ENCODE results near the gene PPP1R9B.

PPP1R9B gene

DNA sequence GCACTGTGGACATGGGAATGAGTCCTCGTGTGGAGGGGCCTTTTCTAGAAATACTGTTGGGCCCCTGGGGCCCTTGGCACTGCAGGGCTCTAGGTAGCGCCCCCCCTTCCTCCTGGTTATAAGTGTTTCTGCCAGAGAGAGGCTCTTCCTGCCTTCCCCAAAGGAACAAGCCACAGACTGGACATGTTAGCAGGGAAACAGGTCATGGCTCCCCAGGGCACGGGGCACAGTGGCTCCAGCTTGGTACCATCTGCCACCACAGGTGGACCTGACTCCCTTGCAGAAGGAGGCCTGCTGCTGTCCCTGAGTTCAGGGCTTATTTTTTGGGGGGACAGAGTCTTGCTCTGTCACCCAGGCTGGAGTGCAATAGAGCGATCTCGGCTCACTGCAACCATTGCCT lies 46.5 kb downstream of the PPP1R9B start:
- no peaks in the 10 kb centered on the region for H3K9me3 ChIP-seq (ENCODE audit: severe bottlenecking)
- H3K4me3 ChIP-seq (ENCODE audit: low read depth, low read length): no peak overlapping the region
- no peak overlapping the region for H3K27ac ChIP-seq
- H3K27me3 ChIP-seq (ENCODE audit: insufficient read depth, low read depth, severe bottlenecking): no peaks in the 10 kb centered on the region
- no peak for DNase-seq
- TF ChIP-seq, protein P1, sequence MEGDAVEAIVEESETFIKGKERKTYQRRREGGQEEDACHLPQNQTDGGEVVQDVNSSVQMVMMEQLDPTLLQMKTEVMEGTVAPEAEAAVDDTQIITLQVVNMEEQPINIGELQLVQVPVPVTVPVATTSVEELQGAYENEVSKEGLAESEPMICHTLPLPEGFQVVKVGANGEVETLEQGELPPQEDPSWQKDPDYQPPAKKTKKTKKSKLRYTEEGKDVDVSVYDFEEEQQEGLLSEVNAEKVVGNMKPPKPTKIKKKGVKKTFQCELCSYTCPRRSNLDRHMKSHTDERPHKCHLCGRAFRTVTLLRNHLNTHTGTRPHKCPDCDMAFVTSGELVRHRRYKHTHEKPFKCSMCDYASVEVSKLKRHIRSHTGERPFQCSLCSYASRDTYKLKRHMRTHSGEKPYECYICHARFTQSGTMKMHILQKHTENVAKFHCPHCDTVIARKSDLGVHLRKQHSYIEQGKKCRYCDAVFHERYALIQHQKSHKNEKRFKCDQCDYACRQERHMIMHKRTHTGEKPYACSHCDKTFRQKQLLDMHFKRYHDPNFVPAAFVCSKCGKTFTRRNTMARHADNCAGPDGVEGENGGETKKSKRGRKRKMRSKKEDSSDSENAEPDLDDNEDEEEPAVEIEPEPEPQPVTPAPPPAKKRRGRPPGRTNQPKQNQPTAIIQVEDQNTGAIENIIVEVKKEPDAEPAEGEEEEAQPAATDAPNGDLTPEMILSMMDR (IDR thresholded peaks at IDR 0.05; ENCODE audit: low read depth, low read length): no peak
- peaks cover 9% of the 10 kb centered on the region for H3K36me3 ChIP-seq

DNA sequence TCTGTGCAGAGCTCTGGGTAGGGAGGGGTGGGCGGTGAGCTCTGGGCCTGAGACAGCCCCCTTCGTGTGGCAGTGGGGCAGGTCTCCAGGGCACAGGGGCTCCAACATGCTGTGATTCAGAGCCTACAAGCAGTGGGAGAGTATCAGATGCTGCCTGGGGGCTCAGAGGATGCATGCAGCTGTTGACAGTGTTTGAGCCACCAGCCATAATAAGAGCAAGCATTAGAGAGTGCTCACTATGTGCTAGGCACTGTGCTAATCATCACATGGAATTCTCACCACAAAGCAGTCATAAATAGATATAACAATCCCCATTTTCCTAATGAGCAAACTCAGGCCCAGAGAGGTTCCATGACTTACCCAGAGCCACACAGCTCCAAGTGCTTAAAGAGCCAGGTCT lies 47.2 kb downstream of the PPP1R9B start:
- TF ChIP-seq, protein P1 (IDR thresholded peaks at IDR 0.05; ENCODE audit: low read depth, low read length): no peak
- Histone ChIP-seq H3K36me3 (peaks cover 10% of the 10 kb centered on the region), H3K27me3 (ENCODE audit: insufficient read depth, low read depth, severe bottlenecking) (no peaks in the 10 kb centered on the region), H3K27ac (no peak overlapping the region), H3K4me3 (ENCODE audit: low read depth, low read length) (no peak overlapping the region), H3K9me3 (ENCODE audit: severe bottlenecking) (no peaks in the 10 kb centered on the region)
- no peak for DNase-seq

DNA sequence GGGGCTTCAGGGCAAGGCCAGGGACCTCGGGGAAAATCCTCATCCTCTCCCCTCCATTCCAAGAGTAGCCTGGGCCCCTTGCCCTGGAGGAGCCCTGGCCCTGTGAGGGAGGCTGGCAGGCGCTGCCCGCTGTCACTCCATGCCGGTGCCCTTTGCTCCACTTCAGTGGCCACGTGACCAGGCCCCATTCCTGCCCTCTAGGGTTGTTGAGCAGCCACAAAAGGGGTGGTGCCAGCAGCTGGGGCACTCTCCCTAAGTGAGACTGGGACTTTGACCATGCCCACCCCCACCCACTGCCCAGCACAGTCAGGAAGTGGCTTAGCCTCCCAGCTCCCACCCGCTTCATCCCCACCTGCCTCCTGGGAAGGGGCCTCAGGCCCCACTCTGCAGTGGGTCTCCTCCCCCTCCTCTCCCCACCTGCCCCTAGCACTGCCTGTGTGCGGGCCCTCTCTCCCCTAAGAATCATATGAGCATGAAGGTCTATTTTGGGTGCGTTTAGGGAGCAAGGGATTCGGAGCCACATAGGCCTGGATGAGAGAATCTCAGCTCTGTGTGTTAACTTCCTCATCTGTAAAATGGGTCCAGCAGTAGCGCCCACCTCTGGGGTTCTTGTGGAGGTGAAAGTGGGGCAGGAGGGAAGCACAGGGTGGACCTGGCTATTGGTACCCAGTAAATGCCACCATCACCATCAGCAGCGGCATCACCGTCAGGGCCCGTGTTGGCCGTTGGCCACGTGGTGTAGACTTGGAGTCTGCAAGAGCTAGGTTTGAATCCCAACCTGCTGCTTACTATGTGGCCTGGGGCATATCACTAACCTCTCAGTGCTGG lies 48.1 kb downstream of the PPP1R9B start:
- H3K36me3 ChIP-seq: peaks cover 18% of the 10 kb centered on the region
- TF ChIP-seq, protein P1 (IDR thresholded peaks at IDR 0.05; ENCODE audit: low read depth, low read length): no peak
- H3K27ac ChIP-seq: no peak overlapping the region
- H3K9me3 ChIP-seq (ENCODE audit: severe bottlenecking): no peaks in the 10 kb centered on the region
- H3K4me3 ChIP-seq (ENCODE audit: low read depth, low read length): no peak overlapping the region
- no peaks in the 10 kb centered on the region for H3K27me3 ChIP-seq (ENCODE audit: insufficient read depth, low read depth, severe bottlenecking)
- DNase-seq: no peak

DNA sequence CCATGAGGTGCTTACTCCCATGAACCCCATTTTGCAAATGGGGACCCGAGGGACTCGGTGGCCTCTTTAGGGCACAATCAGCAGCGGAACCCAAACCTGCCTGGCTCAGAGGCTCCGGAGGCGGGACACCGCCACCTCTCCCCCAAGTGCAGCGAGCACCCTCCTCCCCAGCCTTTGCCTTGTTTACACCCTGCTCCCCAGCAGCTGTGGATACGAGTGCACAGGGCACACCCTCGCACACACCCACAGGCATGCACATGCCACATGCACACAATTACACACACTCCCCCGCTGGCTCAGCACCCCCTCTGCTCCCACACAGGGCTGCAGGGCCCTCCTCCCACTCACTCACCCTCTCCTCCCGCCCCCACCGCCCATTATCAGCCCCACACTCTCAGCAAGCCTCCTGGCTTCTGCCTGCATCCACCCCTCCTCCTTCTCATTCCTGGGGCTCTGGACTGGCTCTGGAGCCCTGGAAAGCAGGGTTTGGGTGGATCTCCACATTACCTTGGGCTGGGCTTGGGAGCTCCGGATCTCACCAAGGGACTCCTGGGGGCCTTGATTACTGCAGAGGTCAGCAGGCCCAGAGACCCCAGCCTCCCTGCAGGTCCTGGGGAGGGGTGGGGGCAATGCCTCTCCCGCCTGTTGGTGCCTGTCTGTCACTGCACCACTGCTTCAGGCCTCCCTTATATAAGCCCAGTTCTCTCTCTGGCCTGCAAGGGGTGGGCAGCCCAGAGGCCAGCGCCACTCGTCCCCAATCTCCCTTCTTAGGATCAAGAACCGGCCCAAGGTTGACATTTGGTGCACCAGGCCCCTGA lies 48.9 kb downstream of the PPP1R9B start:
- H3K36me3 ChIP-seq: peaks cover 18% of the 10 kb centered on the region
- no peak for DNase-seq
- H3K27me3 ChIP-seq (ENCODE audit: insufficient read depth, low read depth, severe bottlenecking): no peaks in the 10 kb centered on the region
- TF ChIP-seq, protein P1 (IDR thresholded peaks at IDR 0.05; ENCODE audit: low read depth, low read length): no peak
- H3K9me3 ChIP-seq (ENCODE audit: severe bottlenecking): no peaks in the 10 kb centered on the region
- H3K27ac ChIP-seq: no peak overlapping the region
- H3K4me3 ChIP-seq (ENCODE audit: low read depth, low read length): no peak overlapping the region

DNA sequence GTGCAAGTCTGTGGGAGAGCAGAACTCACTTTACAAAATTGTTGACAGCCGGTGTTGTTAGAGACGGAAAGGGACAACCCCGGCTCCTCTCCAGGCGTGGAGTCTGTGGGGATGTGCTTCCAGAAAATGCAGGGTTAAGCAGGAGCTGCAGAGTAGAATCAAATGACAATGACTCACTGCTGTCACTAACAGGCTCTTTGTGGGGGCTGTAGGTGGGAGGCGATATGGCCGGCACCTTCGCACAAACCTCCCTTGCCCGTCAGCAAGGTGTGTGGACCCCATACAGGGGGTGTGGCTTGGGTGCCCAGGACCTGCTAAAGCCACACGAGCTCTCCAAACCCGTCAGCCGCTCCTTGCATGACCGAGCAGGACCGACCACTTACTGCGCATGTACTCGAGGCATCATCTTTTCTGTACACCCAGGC lies 49.5 kb downstream of the PPP1R9B start:
- Histone ChIP-seq H3K36me3 (peaks cover 18% of the 10 kb centered on the region), H3K4me3 (ENCODE audit: low read depth, low read length) (no peak overlapping the region), H3K9me3 (ENCODE audit: severe bottlenecking) (no peaks in the 10 kb centered on the region), H3K27ac (no peak overlapping the region), H3K27me3 (ENCODE audit: insufficient read depth, low read depth, severe bottlenecking) (no peaks in the 10 kb centered on the region)
- TF ChIP-seq, protein P1 (IDR thresholded peaks at IDR 0.05; ENCODE audit: low read depth, low read length): no peak
- DNase-seq: no peak

All from WERI-Rb-1 (cell line).